Natural killer cell (primary cell): ENCODE measurements around the gene NEK5. TPM values are rescaled to one million over a fixed set of nuclear protein-coding genes. Genes with fewer than 3 reads are reported as not detected.

Experiments
- ATAC-seq, 3 donors: fragments of 150-1000 bp in 2 of 3; fragments of 200-7000 bp in 1 of 3; cut with Tn5 transposase; 1 replicate in 1 of 3; 2 replicates in 2 of 3; pipeline ENCODE4 v1.10.0; 2021; ENCODE audit warnings: mild to moderate bottlenecking in 2 of 3, moderate library complexity in 2 of 3
- DNase-seq, 2 donors: peaks; one replicate each; pipeline versions ENCODE4 v3.0.0 to v3.0.0-alpha.2; 2013 to 2021; ENCODE audit warnings: mixed read lengths in 1 of 2
- H3K27ac ChIP-seq: one replicate; pipeline ENCODE4 v1.5.1; 2013; ENCODE audit warnings: mild to moderate bottlenecking, low read length
- H3K27me3 ChIP-seq: one replicate; pipeline ENCODE4 v1.6.1; 2013; ENCODE audit warnings: low read length; ENCODE audit not compliant: control insufficient read depth, insufficient read depth
- H3K36me3 ChIP-seq: one replicate; pipeline ENCODE4 v1.6.1; 2013; ENCODE audit warnings: low read length; ENCODE audit not compliant: control insufficient read depth, insufficient read depth
- H3K4me1 ChIP-seq: one replicate; pipeline ENCODE4 v1.6.1; 2013; ENCODE audit warnings: low read length; ENCODE audit not compliant: control insufficient read depth, insufficient read depth
- H3K4me3 ChIP-seq: one replicate; pipeline ENCODE4 v1.5.1; 2013; ENCODE audit warnings: low read length
- H3K9me3 ChIP-seq: one replicate; pipeline ENCODE4 v1.6.1; 2013; ENCODE audit warnings: low read length; ENCODE audit not compliant: control insufficient read depth, insufficient read depth
- H3K27ac Mint-ChIP-seq, 2 donors: one replicate each; pipeline ENCODE4 v1.8.0; 2022; ENCODE audit warnings: mild to moderate bottlenecking in 2 of 2, mixed read lengths in 2 of 2, moderate library complexity in 1 of 2
- H3K27me3 Mint-ChIP-seq, 2 donors: one replicate each; pipeline ENCODE4 v1.8.0; 2022; ENCODE audit warnings: low read depth in 2 of 2, mixed read lengths in 2 of 2
- H3K36me3 Mint-ChIP-seq: one replicate; pipeline ENCODE4 v1.8.0; 2022; ENCODE audit warnings: mixed read lengths
- H3K4me1 Mint-ChIP-seq, 2 donors: one replicate each; pipeline ENCODE4 v1.8.0; 2022; ENCODE audit warnings: mixed read lengths in 2 of 2
- H3K4me3 Mint-ChIP-seq: one replicate; pipeline ENCODE4 v1.8.0; 2022; ENCODE audit warnings: mild to moderate bottlenecking, moderate library complexity, mixed read lengths
- H3K9me3 Mint-ChIP-seq, 2 donors: one replicate each; pipeline ENCODE4 v1.8.0; 2022; ENCODE audit warnings: mixed read lengths in 2 of 2
- WGBS: methylation state at CpG from one replicate; pipeline ENCODE4 v1.1.7; 2013; ENCODE audit warnings: missing lambda C conversion rate; ENCODE audit not compliant: insufficient coverage; 5-methylcytosine and 5-hydroxymethylcytosine counted together
- intact Hi-C: fragments of 100-400 bp; cut with micrococcal nuclease; formaldehyde crosslinking; loops from one replicate; pipeline ENCODE4 v1.14.2; 2022
- total RNA-seq, 4 donors: library from RNA; stranded (reverse); fragments of 120-200 nt in 1 of 4; gene quantifications; one replicate each; pipeline versions ENCODE4 v1.2.3 to v1.2.4, GENCODE V29; 2013 to 2022
- TF ChIP-seq, protein P1 (sequence below): fragments of 200-600 bp; IDR thresholded peaks from one replicate; pipeline ENCODE4 v1.8.0; 2022; ENCODE audit warnings: antibody characterized with exemption

Gene NEK5
- total RNA-seq, 3 donors from 2014 or later (not counting 1 experiment from before 2014, with no cell fraction given), result 0.13 TPM; not detected in 2

- no peak for DNase-seq
- 96% methylated on average over 3 of the region's 3 CpGs for WGBS
- H3K4me3 Mint-ChIP-seq, result no peak within 1 kb of the TSS
These were observed 104.4 kb downstream of the NEK5 start, which contains the start of gene UTP14C for GRCh38 chr13:52024481-52024880. UTP14C (plus strand) TSS chr13:52024691; CDS start chr13:52028805, 4,114 bp downstream.

DNA sequence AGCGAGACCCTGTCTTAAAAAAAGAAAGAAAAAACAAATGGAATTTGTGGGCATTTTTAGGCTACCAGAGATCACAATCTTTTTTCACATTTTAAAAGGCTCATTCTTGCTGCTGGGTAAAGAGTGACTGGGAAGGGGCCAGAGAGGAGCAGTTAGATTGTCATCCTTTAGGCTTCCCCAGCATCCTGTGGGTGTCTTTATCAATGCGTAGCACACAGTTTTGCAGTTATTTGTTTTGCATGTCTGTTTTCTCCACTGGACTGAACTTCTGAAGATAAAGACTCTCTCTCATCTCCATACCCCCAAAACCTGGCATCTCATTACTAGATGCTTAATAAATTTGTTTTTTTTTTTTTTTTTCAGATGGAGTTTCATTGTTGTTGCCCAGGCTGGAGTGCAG lies 106.5 kb downstream of the NEK5 start:
- H3K36me3 Mint-ChIP-seq, result peaks cover 19% of the 10 kb centered on the region
- no peaks in the 10 kb centered on the region for H3K27me3 Mint-ChIP-seq
- H3K27me3 ChIP-seq, result no peaks in the 10 kb centered on the region
- no peak overlapping the region for H3K4me3 ChIP-seq
- WGBS, result 96% methylated on average over 2 of the region's 2 CpGs
- peaks cover 45% of the 10 kb centered on the region for H3K36me3 ChIP-seq
- no peaks in the 10 kb centered on the region for H3K9me3 ChIP-seq
- TF ChIP-seq, protein P1, sequence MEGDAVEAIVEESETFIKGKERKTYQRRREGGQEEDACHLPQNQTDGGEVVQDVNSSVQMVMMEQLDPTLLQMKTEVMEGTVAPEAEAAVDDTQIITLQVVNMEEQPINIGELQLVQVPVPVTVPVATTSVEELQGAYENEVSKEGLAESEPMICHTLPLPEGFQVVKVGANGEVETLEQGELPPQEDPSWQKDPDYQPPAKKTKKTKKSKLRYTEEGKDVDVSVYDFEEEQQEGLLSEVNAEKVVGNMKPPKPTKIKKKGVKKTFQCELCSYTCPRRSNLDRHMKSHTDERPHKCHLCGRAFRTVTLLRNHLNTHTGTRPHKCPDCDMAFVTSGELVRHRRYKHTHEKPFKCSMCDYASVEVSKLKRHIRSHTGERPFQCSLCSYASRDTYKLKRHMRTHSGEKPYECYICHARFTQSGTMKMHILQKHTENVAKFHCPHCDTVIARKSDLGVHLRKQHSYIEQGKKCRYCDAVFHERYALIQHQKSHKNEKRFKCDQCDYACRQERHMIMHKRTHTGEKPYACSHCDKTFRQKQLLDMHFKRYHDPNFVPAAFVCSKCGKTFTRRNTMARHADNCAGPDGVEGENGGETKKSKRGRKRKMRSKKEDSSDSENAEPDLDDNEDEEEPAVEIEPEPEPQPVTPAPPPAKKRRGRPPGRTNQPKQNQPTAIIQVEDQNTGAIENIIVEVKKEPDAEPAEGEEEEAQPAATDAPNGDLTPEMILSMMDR, result no peak
- no peak for ATAC-seq
- no peaks in the 10 kb centered on the region for H3K4me1 ChIP-seq
- no peak for DNase-seq
- no peaks in the 10 kb centered on the region for H3K9me3 Mint-ChIP-seq
- H3K4me3 Mint-ChIP-seq, result no peak overlapping the region
- intact Hi-C loops, result no loop called here
- H3K4me1 Mint-ChIP-seq, result peaks cover 45 to 47% of the 10 kb centered on the region in 2 donors
- H3K27ac ChIP-seq, result no peak overlapping the region
- no peak overlapping the region for H3K27ac Mint-ChIP-seq

More at GRCh38 chr13:52024481-52024880, 104.4 kb downstream of the NEK5 start, which contains the start of gene UTP14C:
- intact Hi-C loops, result no loop called here
- peaks cover 39 to 42% of the 10 kb centered on the region in 2 donors for H3K4me1 Mint-ChIP-seq
- Histone ChIP-seq H3K4me1 (no peaks in the 10 kb centered on the region), H3K4me3 (no peak within 1 kb of the TSS), H3K9me3 (no peaks in the 10 kb centered on the region), H3K36me3 (peaks cover 49% of the 10 kb centered on the region), H3K27ac (no peak within 1 kb of the TSS), H3K27me3 (no peaks in the 10 kb centered on the region)
- no peak within 1 kb of the TSS for H3K27ac Mint-ChIP-seq
- TF ChIP-seq, protein P1, result no peak
- H3K27me3 Mint-ChIP-seq, result no peaks in the 10 kb centered on the region
- H3K9me3 Mint-ChIP-seq, result no peaks in the 10 kb centered on the region
- H3K36me3 Mint-ChIP-seq, result peaks cover 23% of the 10 kb centered on the region
- no peak for ATAC-seq

GRCh38 chr13:52020191-52020590 lies 108.7 kb downstream of the NEK5 start:
- intact Hi-C loops, result no loop called here
- Histone ChIP-seq H3K27me3 (no peaks in the 10 kb centered on the region), H3K4me3 (no peak overlapping the region), H3K36me3 (peaks cover 33% of the 10 kb centered on the region), H3K4me1 (no peaks in the 10 kb centered on the region), H3K27ac (no peak overlapping the region), H3K9me3 (no peaks in the 10 kb centered on the region)
- Mint-ChIP-seq H3K27me3 (no peaks in the 10 kb centered on the region), H3K27ac (no peak overlapping the region), H3K36me3 (peaks cover 19% of the 10 kb centered on the region), H3K4me3 (no peak overlapping the region), H3K9me3 (no peaks in the 10 kb centered on the region), H3K4me1 (peaks cover 29 to 38% of the 10 kb centered on the region in 2 donors)
- ATAC-seq (no peak), DNase-seq (no peak)
- TF ChIP-seq, protein P1, result no peak
- WGBS, result 91% methylated on average over 2 of the region's 3 CpGs

DNA sequence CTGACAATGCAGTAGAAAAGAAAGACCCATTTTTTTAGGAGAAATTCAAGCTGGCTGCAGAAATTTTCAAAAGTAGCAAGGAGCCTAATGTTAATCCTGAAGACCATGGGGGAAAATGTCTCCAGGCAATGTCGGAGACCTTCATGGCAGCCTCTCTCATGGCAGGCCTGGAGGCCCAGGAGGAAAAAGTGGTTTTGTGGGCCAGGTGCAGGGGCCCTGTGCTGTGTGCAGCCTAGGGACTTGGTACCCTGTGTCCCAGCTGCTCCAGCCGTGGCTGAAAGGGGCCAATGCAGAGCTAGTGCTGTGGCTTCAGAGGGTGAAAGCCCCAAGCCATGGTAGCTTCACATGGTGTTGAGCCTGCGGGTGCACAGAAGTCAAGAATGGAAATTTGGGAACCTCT lies 112.6 kb downstream of the NEK5 start:
- Mint-ChIP-seq H3K27me3 (peaks cover under 1% of the 10 kb centered on the region in 2 donors), H3K4me1 (peaks cover 40 to 52% of the 10 kb centered on the region in 2 donors), H3K36me3 (peaks cover 19% of the 10 kb centered on the region), H3K27ac (no peak overlapping the region), H3K9me3 (no peaks in the 10 kb centered on the region), H3K4me3 (no peak overlapping the region)
- H3K4me3 ChIP-seq, result no peak overlapping the region
- H3K27me3 ChIP-seq, result peaks cover 1% of the 10 kb centered on the region
- ATAC-seq, result no peak
- TF ChIP-seq, protein P1, result no peak
- peaks cover 14% of the 10 kb centered on the region for H3K36me3 ChIP-seq
- 93% methylated on average over 3 of the region's 3 CpGs for WGBS
- H3K4me1 ChIP-seq, result peaks cover 3% of the 10 kb centered on the region
- no peak overlapping the region for H3K27ac ChIP-seq
- intact Hi-C loops, result no loop called here
- no peak for DNase-seq
- H3K9me3 ChIP-seq, result no peaks in the 10 kb centered on the region
